GM19099 (cell line): Measurements from ENCODE around the gene ERVH48-1.

Experiments
- POLR2A ChIP-seq: IDR thresholded peaks from 3 replicates; pipeline ENCODE4 v1.6.1; 2011; ENCODE audit warnings: low read depth; ENCODE audit not compliant: insufficient read length; ENCODE audit errors: extremely low read depth

The ERVH48-1 gene

DNA sequence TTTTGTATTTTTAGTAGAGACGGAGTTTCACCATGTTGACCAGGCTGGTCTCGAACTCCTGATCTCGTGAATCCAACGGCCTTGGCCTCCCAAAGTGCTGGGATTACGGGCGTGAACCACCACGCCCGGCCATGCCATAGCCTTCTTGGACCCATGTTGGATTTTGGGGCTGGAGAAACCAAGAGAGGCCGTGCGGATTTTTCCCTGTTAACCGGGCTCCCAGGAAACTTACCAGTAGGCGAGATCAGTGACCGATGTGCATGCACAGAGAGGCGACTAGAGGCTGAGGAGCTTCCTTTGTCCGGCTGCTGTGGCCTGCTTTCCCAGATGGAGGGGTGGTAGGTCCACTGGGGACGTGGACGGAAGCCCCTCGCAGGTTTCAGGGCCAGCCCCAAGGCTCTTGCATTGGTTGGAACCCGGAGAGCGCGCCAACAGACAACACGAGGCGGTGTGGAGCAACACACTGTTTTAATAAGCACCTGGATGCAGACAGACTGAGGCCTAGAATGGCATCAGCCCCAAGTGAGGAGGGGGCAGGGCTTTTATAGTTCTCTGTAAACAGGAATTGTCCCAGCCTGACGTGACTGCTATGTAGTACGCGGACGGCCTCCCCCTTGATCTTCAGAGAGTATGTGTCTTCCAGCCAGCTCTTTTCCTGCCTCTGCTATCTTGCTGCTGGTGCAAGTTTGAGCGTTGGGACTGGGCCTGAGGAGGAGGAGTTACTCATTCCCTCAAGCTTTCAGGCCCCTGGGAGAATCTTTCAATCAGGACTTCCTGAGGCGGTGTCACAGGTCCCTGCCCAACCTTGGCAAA is at the start of gene ERVH48-1:
ERVH48-1 (minus strand) TSS at position 517 of the 813 bp plus-strand sequence. CDS start 6,624 bp downstream, outside the sequence.
- no peak for TF ChIP-seq POLR2A

DNA sequence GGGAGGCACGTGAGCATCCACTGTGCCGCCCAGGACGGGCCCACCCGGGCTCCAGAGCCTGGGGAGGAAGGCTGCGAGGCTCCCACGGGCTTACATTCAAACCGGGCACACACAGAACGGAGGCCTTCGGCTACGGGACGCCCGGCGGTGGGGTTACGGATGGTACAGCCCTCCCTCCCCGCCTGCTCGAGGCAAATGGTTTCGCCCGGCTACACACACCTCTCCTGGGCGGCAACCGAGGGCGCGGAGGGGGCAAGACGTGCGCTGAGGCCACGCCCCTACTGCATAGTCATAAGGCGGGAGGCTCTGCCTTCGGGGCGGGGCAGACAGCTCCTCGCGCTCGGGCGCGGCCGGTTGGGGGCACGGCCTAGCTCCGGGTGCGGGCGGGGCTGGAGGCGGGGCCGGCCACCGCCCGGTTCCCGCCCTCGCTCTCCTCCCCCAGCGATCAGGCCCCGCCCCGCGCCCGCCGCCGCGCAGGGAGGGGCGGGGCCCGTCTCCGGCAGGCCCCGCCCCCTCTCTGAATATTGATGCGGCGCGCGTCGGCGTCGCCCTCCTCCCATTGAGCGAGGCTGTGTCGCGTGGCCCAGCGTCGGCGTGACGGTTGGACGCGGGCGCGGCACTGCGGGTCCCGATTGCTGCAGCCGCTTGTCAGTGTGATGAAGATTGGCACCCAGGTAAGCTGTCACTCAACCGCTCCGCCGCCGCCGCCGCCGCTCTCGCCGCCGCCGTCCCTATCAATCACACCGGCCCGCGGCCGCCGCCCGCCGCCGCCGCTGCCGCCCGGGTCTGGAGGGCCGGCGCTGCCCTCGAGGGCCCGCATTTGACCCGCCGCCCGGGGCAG is 48.8 kb upstream of the ERVH48-1 start, which contains the start of gene PKNOX1:
PKNOX1 (plus strand) TSS at position 572 of the 841 bp plus-strand sequence. CDS start 29,820 bp downstream, outside the sequence.
- no peak for TF ChIP-seq POLR2A

DNA sequence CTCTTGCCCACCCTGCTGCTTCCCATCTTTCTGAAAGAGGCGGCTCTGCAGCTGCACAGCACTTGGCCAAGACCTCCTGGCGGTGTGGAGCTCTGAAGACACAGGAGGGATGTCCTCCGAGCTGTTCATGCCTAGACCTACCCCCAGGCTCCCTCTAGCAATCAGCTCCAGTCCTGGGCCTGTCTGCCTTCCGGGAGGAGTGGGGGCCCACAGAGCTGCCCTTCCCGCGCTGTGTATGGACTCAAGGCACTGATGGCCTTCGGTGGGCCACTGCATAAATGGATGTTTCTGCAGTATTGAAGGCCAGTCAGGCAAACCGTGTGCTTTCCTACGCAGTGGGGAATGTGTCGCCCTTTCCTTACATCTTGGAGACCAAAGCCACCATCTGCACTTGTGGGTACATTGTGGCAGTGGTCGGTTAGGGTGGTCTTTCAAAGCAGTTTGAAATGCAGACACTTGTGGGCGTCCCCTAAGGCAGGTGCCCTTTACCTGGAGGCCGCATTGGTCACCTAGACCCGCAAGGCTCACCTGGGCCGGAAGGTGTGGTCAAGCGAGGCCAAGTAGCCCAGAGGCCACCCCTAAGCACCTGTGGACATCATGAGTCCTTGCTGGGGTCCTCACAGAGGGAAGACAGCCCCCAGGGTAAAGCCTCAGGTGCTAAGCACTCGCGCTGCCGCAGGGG is 48.0 kb upstream of the ERVH48-1 start:
- no peak for TF ChIP-seq POLR2A

DNA sequence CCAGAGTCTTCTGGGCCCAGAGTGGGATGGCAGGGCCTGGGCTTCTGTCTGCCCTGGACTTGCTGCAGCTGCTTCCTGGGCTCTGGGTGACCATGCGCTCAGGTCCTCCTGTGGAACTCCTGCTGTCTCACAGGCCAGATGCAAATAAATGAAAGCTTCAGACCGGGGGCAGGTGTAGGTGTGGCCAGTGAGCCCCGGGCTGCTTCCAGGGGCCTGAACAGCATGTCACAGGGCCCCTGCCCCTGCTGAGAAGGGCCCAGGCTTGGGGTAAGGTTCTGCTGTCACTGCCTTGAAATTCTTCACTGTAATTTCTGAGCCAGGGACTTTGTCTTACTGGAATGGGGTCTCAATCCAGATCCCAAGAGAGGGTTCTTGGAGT is 46.5 kb upstream of the ERVH48-1 start:
- TF ChIP-seq POLR2A, result no peak

DNA sequence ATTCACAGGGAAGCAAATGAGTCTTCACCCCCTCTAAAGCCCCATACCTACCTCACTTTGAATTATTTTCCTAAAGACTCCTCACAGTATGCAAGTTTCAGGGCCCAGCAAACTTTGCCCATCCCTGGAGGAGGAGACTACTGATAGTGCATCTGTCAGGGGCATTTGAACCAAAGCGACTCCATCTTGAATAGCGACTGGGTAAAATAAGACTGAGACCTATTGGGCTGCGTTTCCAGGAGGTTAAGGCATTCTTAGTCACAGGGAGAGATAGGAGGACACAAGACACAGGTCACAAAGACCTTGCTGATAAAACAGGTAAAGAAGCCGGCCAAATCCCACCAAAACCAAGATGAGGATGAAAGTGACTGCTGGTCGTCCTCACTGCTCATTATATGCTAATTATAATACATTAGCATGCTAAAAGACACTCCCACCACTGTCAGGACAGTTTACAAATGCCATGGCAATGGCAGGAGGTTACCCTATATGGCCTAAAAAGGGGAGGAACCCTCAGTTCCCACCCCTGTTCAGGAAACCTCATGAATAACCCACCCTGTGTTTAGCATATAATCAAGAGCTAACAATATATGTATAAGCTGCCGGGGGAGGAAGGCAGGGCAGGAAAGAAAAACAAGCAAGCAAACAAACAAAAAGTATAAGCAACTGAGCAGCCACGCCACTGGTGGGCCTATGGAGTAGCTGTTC is 45.7 kb upstream of the ERVH48-1 start:
- no peak for TF ChIP-seq POLR2A

DNA sequence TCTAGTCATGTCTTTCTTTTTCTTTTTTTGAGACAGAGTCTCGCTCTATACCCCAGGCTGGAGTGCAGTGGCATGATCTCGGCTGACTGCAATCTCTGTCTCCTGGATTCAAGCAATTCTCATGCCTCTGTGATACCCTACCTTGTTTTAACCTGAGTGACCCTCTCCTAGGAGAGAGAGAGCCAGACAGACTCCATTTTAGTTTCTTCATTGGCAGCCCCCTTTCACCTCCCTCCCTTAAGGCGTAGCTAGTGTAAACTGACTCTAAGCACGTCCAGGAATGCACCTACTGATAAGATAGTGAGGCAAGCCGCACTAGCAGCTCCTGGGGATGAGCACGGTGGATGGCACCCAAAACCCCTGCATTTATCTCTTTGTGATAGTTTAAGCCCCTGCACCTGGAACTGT is 43.8 kb upstream of the ERVH48-1 start:
- TF ChIP-seq POLR2A, result no peak

DNA sequence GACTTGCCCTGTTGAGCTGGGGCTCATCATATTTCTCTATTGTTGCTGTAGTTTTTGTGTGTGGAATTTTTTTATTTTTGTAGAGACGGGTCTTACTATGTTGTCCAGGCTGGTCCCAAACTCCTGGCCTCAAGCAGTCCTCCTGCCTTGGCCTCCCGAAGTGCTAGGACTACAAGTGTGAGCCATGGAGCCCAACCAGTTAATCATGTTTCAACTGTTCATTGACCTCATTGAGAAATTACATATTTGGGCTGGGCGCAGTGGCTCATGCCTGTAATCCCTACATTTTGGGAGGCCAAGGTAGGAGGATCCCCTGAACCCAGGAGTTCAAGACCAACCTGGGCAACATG is 39.8 kb upstream of the ERVH48-1 start:
- TF ChIP-seq POLR2A, result no peak

DNA sequence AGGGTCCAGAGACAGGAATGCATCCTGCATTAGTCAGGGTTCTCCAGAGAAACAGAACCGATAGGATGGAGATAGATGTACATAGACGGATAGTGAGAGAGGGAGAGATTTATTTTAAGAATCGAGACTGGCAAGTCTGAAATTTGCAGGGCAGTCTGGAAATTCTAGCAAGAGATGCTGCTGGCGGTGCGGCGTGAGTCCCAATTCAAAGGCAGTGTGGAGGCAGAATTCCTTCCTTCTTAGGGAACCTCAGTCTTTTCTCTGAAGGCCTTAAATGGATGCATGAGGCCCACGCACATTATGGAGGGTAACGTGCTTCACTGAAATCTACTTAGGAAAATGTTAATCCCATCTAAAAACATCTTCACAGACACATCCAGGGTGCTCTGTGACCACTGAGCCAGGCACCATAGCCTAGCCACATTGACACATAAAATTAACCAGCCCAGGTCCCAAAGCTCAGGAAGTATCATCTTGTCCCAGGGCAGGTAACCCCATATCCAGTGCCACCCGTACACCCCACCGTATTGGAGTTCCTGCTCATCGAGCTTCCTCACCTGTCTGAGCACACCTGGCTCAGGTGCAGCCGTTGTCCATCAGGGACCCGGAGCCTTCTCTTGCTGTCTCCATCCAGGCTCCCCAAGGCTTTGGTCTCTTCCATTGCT is 39.2 kb upstream of the ERVH48-1 start:
- no peak for TF ChIP-seq POLR2A

DNA sequence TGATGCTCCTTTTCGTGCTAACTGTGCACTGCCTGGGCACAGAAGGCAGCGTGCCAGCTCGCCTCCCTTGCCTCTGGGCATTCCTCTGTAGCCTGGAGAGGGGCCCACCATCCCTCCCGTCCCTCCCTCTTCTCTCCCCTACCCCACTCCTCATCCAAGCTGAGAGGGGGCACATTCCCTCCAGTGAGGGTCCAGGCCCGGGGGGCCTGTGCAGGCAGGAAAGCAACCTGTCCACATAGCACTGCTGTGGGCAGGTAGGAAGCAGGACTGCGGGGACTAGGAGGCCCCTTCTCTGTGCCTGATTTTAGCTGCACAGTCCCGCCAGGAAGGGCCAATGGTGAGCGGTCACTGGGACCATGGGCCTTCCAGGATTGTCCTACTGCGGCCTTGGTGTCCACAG is 38.7 kb upstream of the ERVH48-1 start:
- no peak for TF ChIP-seq POLR2A

DNA sequence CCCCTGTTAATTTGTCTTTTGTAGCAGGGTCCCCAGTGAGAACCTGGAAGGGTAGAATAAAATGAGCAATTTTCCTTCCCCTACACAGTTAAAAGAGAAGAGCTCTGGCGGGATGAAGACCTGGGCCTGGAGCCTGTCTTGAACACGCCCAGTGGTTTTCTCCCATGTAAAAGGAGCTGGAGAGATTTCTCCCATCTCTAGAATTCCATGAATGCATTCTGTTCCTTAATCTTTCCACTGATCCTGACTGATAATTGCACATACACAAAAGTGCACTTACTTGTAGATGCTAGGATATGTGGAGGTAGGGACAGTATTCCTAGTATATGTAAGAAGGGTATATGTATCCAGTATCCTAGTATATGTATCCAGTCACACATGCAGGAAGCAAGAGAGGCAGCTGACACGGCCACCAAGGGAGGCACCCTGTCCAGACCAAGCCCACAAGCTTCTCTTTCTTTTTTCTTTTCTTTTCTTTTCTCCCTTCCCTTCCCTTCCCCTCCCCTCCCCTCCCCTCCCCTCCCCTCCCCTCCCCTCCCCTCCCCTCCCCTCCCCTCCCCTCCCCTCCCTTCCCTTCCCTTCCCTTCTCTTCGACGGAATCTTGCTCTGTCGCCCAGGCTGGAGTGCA is 37.1 kb upstream of the ERVH48-1 start:
- no peak for TF ChIP-seq POLR2A

DNA sequence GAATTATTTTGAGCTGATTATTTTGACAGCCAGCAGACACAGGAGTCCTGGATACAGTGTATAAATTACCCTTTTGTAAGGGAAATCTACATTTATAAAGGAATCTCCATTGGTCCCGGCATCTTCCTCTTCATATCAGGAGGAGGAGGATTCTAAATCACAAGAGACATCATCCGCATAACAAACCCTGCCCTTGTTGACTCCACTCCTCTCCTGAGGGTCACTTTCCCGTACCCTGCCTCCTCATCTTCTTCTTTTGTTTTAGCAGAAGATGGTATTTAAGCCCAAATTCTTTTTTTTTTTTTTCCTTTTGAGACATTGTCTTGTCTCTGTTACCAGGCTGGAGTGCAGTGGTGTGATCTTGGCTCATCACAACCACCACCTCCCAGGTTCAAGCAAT is 34.3 kb upstream of the ERVH48-1 start:
- TF ChIP-seq POLR2A, result no peak

DNA sequence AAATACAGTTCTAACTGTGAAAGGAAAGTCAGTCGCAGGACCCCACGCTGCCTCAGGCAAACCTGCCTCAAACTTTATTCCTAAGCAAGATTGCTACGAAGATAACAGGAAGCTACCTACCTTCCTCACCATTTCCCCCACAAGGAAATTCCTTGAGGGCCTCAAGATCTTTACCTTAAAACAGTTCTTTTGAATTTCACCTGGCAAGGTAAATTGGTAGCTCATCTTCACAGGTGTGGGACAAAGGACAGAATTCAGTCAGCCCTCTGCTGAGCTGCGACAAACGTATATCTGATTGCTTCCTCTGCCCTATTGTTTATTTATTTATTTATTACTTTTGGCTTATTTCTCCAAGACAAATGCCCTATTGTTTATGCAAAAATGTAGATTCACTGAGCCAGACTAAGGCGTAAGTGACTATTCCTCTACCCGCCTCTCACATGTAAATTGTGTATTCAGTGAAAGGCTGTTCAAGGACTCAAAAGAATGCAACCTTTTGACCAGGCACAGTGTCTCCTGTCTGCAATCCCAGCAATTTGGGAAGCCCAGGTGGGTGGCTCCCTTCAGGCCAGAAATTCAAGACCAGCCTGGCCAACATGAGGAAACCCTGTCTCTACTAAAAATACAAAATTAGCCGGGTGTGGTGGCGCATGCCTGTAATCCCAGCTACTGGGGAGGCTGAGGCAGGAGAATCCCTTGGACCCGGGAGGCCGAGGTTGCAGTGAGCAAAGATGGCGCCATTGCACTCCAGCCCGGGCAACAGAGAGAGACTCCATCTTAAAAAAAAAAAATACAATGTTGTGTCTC is 31.6 kb upstream of the ERVH48-1 start:
- TF ChIP-seq POLR2A, result no peak

DNA sequence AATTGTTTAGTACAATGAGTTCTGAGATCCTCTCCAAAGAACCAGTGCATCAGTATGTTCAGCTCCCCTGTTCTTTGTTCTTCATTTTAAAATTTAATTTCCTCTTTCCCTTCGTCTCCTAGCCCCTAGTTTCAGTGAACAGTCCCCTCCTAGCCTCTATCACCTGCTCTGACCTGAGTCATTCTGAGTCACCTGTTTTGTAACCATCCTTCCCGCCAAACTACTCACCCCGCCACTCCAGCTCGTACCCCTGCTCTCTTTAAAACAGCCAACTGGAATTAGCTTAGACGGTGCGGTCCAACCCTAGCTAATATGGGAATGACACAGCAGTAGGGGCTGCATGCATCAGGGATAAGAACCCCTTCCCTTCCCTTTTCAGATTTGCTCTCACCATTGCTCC is 16.8 kb upstream of the ERVH48-1 start:
- TF ChIP-seq POLR2A, result no peak

DNA sequence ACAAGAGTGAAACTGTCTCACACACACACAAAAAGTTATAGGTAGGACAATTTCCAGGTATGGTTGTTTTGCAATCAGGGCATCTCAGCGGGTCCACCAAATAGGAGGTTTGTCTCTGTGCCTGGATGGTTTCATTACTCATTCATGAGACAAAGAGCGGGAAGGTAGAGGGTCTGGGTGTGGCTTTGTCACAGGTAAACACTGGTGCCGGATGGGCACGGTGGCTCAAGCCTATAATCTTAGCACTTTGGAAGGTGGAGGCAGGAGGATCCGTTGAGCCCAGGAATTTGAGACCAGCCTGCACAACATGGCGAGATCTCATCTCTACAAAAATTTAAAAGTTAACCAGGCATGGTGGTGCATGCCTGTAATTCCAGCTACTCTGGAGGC is 16.3 kb upstream of the ERVH48-1 start:
- TF ChIP-seq POLR2A, result no peak
